Umbilical cord (tissue), 2 donors: ENCODE data around the gene RAD51B. TPM values are rescaled to one million over a fixed set of nuclear protein-coding genes. Genes with fewer than 3 reads are reported as not detected.
"Not testable (repeated sequence)": the region's sequence is repeated elsewhere in the genome, so short reads cannot be mapped to it uniquely, and the experiment has no call there.

Source experiments
- DNase-seq: peaks from one replicate; pipeline ENCODE4 v3.0.0-alpha.2; 2015; ENCODE audit warnings: low spot score
- total RNA-seq: library from RNA; depleted of rRNA; stranded (reverse); fragments of >200 nt; gene quantifications from one replicate; pipeline ENCODE4 v1.2.3, GENCODE V29; 2014; ENCODE audit warnings: low replicate concordance; ENCODE audit not compliant: insufficient read depth

Gene RAD51B
- total RNA-seq, 1 donor from 2014 or later: 34.2 TPM

DNA sequence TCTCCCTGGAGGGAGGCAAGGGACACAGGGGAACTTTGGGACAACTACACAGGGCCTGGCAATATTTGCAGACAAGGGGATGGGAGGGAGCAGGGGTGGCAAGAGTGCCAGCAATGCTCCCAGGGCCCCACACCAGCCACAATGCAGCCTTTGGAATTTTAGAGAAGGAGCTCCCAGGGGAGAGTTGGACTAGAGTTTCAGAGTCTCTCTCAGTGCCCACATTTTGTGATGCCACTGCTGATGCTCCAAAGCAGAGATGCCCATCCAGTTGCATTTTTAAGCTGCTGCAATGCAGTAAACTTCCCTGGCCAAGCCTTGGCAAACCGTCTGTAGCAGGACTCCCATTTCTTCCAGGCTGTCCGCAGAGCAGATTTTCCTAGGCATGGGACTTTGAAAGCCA lies 874.3 kb downstream of the RAD51B start:
- no peak for DNase-seq

- DNase-seq: no peak
Observed at GRCh38 chr14:68694516-68695235, 875.1 kb downstream of the RAD51B start.

- no peak for DNase-seq
Observed at GRCh38 chr14:68695326-68695768, 875.8 kb downstream of the RAD51B start.

DNA sequence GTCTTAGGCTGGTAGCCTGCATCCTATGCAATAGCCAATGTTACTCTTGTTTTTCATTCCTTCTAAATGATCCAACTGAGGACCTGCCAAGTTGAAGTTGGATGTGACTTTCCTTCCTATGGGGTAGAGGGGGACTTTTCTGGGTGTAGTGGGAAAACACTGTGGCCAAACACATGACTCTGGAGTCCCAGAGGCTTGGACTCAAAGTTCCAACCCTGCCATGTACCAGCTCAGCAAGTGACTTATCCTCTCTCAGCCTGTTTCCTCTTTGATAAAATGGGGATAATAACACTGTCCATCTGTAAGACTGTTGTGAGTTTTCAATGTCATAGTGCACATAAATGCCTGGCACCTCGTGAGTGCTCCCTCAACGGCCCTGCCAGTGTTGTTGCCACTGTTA lies 876.3 kb downstream of the RAD51B start:
- DNase-seq: no peak

DNA sequence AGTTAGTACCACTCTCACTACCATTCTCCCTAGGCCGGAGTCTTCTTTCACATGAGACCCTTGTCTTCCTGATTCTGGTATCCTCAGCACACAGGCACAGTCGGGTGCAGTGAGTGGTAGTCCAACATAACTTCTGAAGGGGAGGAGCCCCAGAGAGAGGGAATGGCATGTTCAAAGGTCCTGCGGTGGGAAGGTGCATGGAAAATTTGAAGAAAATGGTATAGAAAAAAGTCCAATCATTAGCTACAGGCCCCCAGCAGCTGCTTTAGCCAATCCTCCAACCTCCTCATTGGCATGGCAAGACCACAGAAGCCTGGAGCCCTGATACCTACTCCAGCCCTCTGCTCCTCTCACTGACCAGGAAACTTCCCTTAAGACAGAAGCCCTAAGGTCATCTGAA lies 876.7 kb downstream of the RAD51B start:
- no peak for DNase-seq

GRCh38 chr14:68696721-68697495 lies 877.3 kb downstream of the RAD51B start:
- no peak for DNase-seq

- DNase-seq: not testable (repeated sequence)
Observed at GRCh38 chr14:68698773-68699172, 879.2 kb downstream of the RAD51B start.

GRCh38 chr14:68701001-68701741 lies 881.6 kb downstream of the RAD51B start:
- DNase-seq: no peak

DNA sequence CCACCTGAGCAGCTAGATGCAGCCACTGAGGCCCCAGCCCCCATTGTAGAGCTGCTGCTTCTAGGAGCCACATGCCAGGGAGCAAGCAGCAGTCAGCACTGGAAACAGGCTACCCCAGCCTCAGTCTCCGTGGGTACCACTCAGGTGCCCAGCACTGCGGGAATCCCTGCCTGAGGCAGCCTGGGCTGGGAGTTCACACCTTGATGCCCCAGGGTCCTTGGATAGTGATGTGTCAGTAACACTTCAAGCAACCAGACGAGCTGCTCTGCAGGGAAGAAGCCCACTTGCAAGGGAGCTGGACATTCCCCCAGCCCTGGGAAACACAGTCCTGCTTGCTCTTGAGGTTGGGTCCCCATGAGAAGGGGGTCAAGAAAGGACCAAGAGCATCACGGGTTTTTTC lies 882.6 kb downstream of the RAD51B start:
- no peak for DNase-seq

GRCh38 chr14:68702578-68702977 lies 883.0 kb downstream of the RAD51B start:
- no peak for DNase-seq

- no peak for DNase-seq
Observed at GRCh38 chr14:68703093-68703492, 883.5 kb downstream of the RAD51B start.

GRCh38 chr14:68704736-68705720 lies 885.4 kb downstream of the RAD51B start:
- DNase-seq: peak; percentile 78

DNA sequence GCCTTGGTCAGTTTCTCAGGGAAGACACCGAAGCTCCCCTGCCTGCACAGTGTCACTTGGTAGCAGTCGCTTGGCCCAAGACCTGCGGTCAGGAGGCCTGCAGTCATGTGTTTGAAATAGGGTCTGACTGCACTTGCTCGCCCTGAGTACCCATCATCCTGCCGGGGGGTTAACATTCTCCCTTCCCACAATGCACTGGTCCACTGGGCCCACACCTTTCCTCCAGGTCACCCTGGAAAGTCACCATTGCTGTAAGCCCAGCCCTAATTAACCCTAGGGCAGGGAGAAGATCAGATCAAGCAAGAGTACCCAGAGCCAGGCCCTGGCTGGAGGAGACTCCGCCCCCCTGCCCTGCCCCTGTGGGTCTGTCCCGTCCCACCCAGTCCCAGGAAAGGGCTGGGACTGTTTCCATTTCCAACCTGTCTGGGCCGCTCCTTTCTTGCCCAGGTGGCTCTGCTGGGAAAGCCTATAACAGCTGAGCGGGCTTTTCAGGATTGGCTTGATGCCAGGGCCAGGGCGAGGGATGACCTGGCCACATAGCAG lies 886.2 kb downstream of the RAD51B start:
- DNase-seq: no peak

GRCh38 chr14:68707482-68707881 lies 887.9 kb downstream of the RAD51B start:
- DNase-seq: peak; percentile 88

- DNase-seq: no peak
Observed at GRCh38 chr14:68708343-68708742, 888.8 kb downstream of the RAD51B start.

GRCh38 chr14:68709007-68709406 lies 889.4 kb downstream of the RAD51B start:
- DNase-seq: no peak

DNA sequence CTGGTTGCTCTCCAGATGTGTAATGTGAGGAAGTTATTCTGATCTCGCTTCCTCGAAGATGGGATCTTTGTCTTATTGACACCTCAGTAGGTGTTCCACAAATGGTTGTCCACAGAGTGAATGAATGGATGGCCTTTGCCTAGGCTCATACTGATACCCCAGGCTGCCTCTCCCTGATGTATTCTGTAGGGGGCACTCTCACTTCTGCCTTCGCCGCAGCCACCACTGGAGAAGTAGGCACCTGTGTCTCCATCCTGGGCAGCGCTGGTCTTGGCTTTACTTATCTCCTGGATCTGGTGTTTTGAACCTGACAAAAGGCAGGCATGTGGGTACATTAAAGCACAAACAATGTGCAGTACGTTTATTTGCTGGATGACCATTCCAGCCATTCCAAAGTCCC lies 891.2 kb downstream of the RAD51B start:
- no peak for DNase-seq

DNA sequence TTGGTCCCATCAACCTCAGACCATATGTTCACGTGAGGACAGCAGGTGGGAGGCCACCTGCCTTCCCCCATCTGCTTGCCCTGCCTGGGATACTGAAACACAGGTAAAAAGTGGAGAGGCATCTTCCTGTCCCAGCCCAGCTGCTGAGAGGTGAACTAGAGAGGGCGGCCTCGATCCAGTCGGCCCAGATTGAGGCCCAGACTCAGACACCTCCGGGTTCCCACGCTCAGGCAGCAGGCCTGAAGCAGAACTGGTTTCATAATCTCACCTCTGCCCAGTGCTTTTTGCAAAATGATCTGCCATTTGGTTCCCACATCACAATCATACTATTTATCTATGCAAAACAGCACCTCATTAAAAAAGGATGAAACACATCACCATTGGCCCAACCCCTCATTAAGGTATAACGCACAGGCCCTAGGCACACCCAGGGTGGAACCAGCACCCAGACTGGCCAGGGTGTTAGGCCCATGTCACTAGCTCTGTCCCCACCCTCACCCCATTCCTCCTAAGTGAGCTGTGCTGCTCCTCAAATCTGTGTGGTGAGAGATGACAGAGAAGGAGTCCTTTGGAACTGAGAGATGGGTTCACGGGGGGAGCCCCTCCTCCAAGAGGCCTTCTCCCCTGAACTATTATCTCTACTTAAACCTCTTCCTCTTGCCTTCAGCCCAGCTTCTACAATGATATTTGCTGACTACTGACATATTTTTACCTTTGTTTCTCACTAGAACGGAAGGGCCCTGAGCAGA lies 892.2 kb downstream of the RAD51B start:
- no peak for DNase-seq

GRCh38 chr14:68712703-68713370 lies 893.3 kb downstream of the RAD51B start:
- DNase-seq: no peak

DNA sequence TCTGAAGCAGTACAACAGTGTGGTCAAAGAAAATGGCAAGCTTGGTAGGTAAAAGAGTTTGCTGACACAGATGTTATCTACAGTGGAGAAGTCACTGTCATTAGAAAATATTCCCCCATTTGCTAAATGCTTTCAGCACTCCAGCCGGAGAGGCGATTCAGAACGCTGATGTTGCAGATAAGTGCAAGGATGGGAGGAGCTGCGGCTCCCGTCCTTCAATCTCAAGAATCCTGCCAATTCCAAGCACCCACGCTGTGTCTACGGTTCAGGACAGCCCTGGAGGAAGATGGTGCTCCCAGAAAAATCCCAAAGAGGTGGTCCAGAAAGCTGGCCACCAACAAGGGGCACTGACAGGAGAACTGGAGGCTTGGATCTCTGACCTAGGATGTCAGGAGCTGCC lies 894.2 kb downstream of the RAD51B start:
- DNase-seq: no peak
